HG02870 (cell line): ENCODE results near the gene KMT2B.
"Not testable (repeated sequence)": the region's sequence is repeated elsewhere in the genome, so short reads cannot be mapped to it uniquely, and the experiment has no call there.

Experiments
- ATAC-seq: cut with Tn5 transposase; IDR thresholded peaks from one replicate; pipeline ENCODE4 v1.9.1; 2021; ENCODE audit warnings: mild to moderate bottlenecking, moderate library complexity; ENCODE audit not compliant: unreplicated experiment

Gene KMT2B

GRCh38 chr19:35755550-35756376 is 38.0 kb downstream of the KMT2B start:
- ATAC-seq: no peak

GRCh38 chr19:35756377-35757230 is 38.8 kb downstream of the KMT2B start, which contains the start of gene HSPB6:
Gene HSPB6, minus strand, starts transcription at chr19:35757029. Its CDS starts 21 bp downstream, at chr19:35757008.
- no peak for ATAC-seq

- no peak for ATAC-seq
Measured at GRCh38 chr19:35757231-35757748, 39.5 kb downstream of the KMT2B start.

- peak; percentile 96 for ATAC-seq
Measured at GRCh38 chr19:35757749-35758608, 40.2 kb downstream of the KMT2B start, which contains the start of gene PROSER3. Gene PROSER3, plus strand, starts transcription at chr19:35758176. Its CDS starts 40 bp downstream, at chr19:35758216.

GRCh38 chr19:35759697-35760096 is 41.9 kb downstream of the KMT2B start:
- ATAC-seq: no peak

- ATAC-seq: no peak
Measured at GRCh38 chr19:35760711-35761349, 43.0 kb downstream of the KMT2B start.

- ATAC-seq: no peak
Measured at GRCh38 chr19:35764432-35765315, 46.9 kb downstream of the KMT2B start.

- no peak for ATAC-seq
Measured at GRCh38 chr19:35766571-35767104, 48.8 kb downstream of the KMT2B start.

- no peak for ATAC-seq
Measured at GRCh38 chr19:35767288-35768081, 49.7 kb downstream of the KMT2B start.

- ATAC-seq: no peak
Measured at GRCh38 chr19:35768082-35768421, 50.2 kb downstream of the KMT2B start.

- ATAC-seq: not testable (repeated sequence)
Measured at GRCh38 chr19:35772362-35772761, 54.6 kb downstream of the KMT2B start.

- no peak for ATAC-seq
Measured at GRCh38 chr19:35773020-35773806, 55.4 kb downstream of the KMT2B start.

- no peak for ATAC-seq
Measured at GRCh38 chr19:35774274-35775045, 56.7 kb downstream of the KMT2B start.

GRCh38 chr19:35775046-35775297 is 57.2 kb downstream of the KMT2B start:
- no peak for ATAC-seq

- peak; percentile 93 for ATAC-seq
Measured at GRCh38 chr19:35775298-35776101, 57.7 kb downstream of the KMT2B start, which contains the start of gene ARHGAP33. Gene ARHGAP33, plus strand, starts transcription at chr19:35775564. Its CDS starts 95 bp downstream, at chr19:35775659.
